ENCODE results near the gene KIAA0232.
A peak's percentile ranks its signal among the peaks of the same experiment; 100 is the strongest.
"Not testable (repeated sequence)": the region's sequence is repeated elsewhere in the genome, so short reads cannot be mapped to it uniquely, and the experiment has no call there.

Gene KIAA0232

DNA sequence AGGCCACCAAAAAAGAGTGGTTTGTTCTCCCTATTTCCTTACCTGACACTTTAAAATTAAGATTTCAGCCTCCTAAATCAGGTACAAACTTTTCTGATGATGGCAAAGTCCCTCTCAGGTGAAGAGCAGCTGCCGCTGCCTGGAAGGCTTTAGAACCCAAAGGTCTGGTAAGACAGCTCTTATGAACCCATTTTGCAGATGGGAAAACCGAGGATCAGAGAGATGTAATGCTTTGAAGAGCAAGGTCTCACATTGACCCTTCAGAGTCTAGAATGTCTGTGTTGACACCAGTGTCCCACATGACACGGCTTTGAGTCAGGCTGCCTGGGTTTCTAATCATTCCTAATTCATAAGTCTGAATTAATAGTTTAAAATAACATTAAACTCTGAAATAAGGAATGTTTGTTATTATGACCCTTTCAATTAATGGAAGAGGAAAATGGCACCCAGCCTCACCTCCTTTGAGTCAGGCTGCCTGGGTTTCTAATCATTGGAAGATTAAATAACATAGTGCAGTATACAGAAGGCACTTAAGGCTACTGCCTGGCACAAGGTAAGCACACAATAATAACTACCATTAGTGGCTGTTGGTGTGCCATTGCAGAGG, 27.9 kb upstream of the KIAA0232 start:
- no peak for DNase-seq

- no peak for DNase-seq
Observed at GRCh38 chr4:6755088-6755753, 27.3 kb upstream of the KIAA0232 start.

DNA sequence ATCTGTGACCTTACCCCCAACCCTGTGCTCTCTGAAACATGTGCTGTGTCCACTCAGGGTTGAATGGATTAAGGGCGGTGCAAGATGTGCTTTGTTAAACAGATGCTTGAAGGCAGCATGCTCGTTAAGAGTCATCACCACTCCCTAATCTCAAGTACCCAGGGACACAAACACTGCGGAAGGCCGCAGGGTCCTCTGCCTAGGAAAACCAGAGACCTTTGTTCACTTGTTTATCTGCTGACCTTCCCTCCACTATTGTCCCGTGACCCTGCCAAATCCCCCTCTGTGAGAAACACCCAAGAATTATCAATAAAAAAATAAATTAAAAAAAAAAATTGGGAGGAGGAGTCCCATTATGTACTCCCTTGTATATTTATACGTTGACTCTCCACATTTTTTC, 26.2 kb upstream of the KIAA0232 start:
- not testable (repeated sequence) for DNase-seq

DNA sequence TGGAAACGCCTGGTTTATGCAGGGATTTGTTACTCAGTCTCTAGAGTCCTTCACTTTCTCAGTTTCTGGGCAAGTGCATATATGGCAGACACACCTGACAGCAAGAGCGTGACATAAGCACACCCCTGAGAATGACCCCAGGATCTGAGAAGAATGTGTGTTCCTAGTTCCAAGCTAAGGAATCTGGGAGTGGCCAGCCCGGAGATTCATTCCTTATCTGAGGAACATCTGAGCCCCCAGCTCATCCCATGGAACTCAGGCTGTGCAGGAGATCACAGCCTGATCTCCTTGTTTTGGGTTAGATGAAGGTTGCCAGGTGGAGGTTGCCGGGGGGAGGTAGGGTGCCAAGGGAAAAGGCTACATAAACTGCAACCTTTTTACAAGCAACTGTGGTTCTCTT, 23.8 kb upstream of the KIAA0232 start:
- no peak for DNase-seq

DNA sequence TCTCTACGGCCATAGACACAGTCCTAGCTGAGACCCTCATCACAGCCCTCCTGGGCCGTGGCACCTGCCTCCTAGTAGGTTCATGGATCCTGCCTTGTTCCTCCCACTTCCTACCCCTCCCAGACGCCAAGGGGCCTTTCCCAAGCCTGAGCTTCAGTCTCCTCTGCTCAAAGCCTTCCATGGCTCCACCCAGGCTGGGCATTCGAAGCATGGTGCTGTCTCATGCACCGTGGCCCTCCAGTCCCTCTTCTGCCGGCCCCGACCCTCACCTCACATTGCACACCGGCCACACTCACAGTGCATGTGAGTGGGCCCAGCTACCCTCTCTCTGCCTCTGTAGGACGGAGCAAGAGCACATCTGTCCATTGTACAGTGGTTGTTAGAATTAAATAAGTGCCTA, 21.7 kb upstream of the KIAA0232 start:
- DNase-seq, result no peak

- peak; percentile 66 for DNase-seq
Observed at GRCh38 chr4:6761649-6762615, 20.6 kb upstream of the KIAA0232 start.

GRCh38 chr4:6763330-6763851, 19.1 kb upstream of the KIAA0232 start:
- DNase-seq, result no peak

GRCh38 chr4:6764976-6765620, 17.4 kb upstream of the KIAA0232 start:
- DNase-seq, result no peak

- DNase-seq, result no peak
Observed at GRCh38 chr4:6765703-6766102, 16.8 kb upstream of the KIAA0232 start.

GRCh38 chr4:6767386-6767747, 15.2 kb upstream of the KIAA0232 start:
- no peak for DNase-seq

GRCh38 chr4:6767748-6768538, 14.6 kb upstream of the KIAA0232 start:
- DNase-seq, result no peak

GRCh38 chr4:6768539-6768905, 14.0 kb upstream of the KIAA0232 start:
- DNase-seq, result no peak

- DNase-seq, result no peak
Observed at GRCh38 chr4:6769233-6769988, 13.1 kb upstream of the KIAA0232 start.

GRCh38 chr4:6769989-6770420, 12.5 kb upstream of the KIAA0232 start:
- DNase-seq, result no peak

GRCh38 chr4:6770581-6771228, 11.8 kb upstream of the KIAA0232 start:
- no peak for DNase-seq

DNA sequence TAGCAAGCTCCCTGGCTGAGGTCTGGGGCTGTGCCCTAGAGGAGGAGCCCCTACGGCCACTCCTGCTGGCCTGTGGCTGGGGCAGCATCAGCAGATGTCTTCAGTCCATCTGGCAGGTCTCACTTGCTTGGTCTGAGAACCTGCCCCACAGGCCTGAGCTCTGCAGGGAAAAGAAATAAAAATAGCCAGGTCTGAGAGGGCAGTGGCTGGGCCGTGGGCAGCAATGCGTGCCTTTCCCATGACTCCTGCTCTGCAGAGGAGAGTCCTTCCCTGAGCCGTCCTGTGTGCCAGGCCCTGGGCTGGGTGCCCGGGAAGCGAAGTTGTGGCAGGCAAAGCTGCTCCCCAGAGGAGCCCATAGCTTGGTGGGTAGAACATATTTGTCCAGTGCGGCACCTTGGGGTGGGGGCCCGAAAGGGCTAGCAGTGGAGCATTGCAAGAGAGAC, 11.3 kb upstream of the KIAA0232 start:
- DNase-seq, result peak; percentile 42

GRCh38 chr4:6772223-6772928, 10.2 kb upstream of the KIAA0232 start:
- DNase-seq, result no peak

GRCh38 chr4:6773106-6773505, 9.4 kb upstream of the KIAA0232 start:
- DNase-seq, result no peak

GRCh38 chr4:6773616-6774540, 8.6 kb upstream of the KIAA0232 start:
- DNase-seq, result no peak

Data from femur (tissue), 1 donor.